Omental fat pad (tissue), 4 donors: Measurements from ENCODE around the gene HK2. TPM values are rescaled to one million over a fixed set of nuclear protein-coding genes. Genes with fewer than 3 reads are reported as not detected.

ENCODE experiments used
- ATAC-seq: fragments of 150-250 bp; one replicate; pipeline ENCODE4 v1.9.1; 2016; ENCODE audit warnings: mild to moderate bottlenecking, moderate library complexity; ENCODE audit not compliant: low FRiP score
- DNase-seq: peaks from one replicate; pipeline ENCODE4 v3.0.0-alpha.2; 2019; ENCODE audit warnings: low spot score
- total RNA-seq, 4 donors: library from RNA; depleted of rRNA; stranded (reverse); fragments of >200 nt; gene quantifications; one replicate each; pipeline ENCODE4 v1.1.0, GENCODE V29; 2016
- TF ChIP-seq, protein P1 (sequence below), 3 donors: fragments of 450-650 bp; IDR thresholded peaks; one replicate each; pipeline ENCODE4 v1.5.1; 2016 to 2017; ENCODE audit warnings: antibody characterized with exemption in 3 of 3, mild to moderate bottlenecking in 3 of 3, moderate library complexity in 2 of 3

HK2 gene
- total RNA-seq, 4 donors from 2014 or later: 31.3 to 79.9 (median 43.8) TPM

DNA sequence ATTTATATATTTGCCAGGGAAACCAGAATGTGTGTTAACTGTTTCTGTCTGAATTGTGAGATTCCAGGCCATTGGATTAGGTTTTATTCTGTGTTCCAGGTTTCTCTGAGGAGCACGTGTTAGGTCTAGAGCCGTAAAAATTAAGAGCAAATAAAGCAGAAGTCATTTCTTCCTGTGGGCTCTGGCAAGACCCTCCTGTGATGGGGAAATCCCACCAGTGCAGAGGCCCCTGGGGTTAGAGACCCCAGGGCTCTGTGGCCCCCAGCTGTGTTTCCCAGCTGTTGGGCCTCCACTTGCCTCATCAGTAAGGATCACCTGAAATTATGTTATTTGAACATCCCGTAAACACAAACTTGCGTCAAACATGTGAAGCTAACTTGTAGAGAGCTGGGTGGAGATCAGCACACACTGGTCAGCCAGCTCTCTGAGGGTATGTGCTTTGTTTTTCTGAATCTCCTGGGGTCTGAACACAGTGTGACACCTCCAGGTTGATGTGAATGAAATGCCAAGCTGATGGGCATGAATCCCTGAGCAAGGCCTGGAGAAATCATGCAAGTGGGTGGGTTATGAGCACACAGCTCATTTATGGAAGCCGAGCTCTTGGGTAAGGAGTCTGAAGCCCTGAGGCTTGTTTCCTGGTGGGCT, 50.3 kb downstream of the HK2 start:
- DNase-seq: no peak
- no peak for ATAC-seq
- TF ChIP-seq, protein P1, sequence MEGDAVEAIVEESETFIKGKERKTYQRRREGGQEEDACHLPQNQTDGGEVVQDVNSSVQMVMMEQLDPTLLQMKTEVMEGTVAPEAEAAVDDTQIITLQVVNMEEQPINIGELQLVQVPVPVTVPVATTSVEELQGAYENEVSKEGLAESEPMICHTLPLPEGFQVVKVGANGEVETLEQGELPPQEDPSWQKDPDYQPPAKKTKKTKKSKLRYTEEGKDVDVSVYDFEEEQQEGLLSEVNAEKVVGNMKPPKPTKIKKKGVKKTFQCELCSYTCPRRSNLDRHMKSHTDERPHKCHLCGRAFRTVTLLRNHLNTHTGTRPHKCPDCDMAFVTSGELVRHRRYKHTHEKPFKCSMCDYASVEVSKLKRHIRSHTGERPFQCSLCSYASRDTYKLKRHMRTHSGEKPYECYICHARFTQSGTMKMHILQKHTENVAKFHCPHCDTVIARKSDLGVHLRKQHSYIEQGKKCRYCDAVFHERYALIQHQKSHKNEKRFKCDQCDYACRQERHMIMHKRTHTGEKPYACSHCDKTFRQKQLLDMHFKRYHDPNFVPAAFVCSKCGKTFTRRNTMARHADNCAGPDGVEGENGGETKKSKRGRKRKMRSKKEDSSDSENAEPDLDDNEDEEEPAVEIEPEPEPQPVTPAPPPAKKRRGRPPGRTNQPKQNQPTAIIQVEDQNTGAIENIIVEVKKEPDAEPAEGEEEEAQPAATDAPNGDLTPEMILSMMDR (IDR thresholded peaks at IDR 0.05): no peak

DNA sequence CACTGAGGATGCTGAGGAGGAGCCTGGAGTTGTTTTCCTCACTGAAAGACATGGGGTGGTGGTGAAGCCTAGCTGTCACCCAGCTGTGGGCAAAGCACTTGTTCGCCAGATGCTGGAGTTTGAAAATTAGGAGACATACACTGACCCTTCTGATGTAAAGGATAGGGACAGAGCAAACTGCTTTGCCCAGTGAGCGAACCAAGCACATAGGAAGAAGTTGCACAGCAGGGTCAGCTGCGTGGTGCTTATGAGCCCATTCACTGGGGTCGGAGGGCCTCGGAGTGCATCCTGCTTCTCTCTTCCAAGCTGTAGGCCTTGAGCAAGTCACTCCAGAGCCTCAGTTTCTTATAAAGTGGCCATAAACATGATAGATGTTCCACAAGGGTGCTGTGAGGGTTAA, 50.9 kb downstream of the HK2 start:
- ATAC-seq: no peak
- DNase-seq: no peak
- TF ChIP-seq, protein P1 (IDR thresholded peaks at IDR 0.05): no peak

DNA sequence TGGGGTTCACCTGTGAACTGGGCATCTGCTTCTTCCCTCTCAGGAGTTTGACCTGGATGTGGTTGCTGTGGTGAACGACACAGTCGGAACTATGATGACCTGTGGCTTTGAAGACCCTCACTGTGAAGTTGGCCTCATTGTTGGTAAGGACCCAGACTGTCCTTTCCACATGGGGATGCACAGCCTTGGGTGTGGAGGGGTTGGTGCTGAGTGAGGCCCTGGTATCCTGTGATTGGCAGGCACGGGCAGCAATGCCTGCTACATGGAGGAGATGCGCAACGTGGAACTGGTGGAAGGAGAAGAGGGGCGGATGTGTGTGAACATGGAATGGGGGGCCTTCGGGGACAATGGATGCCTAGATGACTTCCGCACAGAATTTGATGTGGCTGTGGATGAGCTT, 52.3 kb downstream of the HK2 start:
- DNase-seq: no peak
- TF ChIP-seq, protein P1 (IDR thresholded peaks at IDR 0.05): no peak
- ATAC-seq: no peak

DNA sequence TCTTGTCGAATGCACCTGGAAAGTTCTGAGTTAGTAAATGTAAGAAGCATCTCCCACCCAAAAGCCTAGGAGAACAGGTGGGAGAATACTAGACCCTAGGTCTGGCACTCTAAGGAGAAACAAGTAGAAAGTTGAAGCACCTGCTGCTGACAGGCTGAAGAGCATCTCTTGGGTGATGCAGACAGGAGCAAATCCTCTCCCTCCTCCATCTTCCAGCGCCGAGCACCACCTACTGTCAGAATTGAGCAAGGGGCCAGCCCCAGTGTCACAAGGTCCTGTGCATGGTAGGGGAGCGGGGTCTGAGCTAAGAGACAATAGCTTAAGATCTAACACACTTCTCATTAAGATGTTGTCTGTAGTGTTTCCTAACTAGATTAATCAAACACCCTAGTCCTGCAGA, 52.9 kb downstream of the HK2 start:
- ATAC-seq (no peak), DNase-seq (no peak)
- TF ChIP-seq, protein P1 (IDR thresholded peaks at IDR 0.05): no peak

DNA sequence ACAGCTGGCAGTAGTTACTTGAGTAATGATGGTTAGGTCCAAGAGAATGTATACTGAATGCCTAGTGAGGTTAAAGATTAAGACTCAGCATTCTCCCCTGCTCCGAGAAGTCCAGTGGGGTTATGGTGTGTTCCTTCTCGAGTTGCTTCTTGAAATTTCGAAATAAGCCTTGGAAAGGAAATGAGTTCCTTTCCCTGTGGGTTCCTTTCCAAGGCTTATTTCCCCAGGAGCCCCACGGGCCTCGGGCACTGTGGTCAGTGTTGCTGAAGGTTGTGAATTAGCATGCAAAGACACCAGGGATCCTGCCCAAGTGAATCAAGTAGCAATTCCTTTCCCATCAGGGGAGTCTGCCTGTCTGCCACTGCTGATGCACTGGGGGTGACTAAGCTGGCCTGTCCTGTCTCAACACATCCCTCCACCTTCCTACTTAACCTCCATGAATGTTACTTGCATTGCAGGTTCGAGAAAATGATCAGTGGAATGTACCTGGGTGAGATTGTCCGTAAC, 53.6 kb downstream of the HK2 start:
- no peak for ATAC-seq
- TF ChIP-seq, protein P1 (IDR thresholded peaks at IDR 0.05): no peak

DNA sequence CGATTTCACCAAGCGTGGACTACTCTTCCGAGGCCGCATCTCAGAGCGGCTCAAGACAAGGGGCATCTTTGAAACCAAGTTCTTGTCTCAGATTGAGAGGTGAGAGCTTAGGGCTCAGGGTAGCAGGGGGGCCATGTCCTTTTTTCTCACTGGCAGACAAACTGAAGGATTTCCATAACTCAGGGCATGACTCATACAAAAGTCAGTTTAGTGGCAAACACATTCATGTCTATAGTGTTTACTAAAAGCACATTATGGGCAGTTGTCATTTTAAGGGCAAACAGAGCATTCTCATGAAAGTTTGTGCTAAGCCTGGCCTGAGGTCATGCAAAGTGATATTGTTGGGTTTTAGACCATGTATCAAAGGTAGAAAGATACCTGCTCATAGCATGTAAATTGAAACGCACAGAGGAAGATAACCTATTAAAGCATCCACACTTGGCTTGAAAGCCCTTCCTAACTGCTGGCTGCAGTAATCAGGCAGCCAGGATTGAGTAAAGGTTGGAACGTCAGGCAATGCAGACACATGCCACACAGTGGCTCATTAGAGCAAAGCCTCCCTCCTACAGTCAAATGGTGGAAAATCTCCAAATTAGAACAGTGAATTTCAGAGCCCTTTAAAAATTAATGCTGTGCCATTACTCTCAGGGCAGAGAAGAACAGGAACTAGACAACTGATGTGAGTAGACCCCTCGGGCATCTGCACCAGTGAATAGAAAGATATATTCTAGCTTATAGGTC, 54.2 kb downstream of the HK2 start:
- TF ChIP-seq, protein P1 (IDR thresholded peaks at IDR 0.05): no peak
- DNase-seq (no peak), ATAC-seq (no peak)

More for the DNA sequence above, 53.6 kb downstream of the HK2 start:
- no peak for DNase-seq
